ENCODE measurements around the gene CCNA2.

DNA sequence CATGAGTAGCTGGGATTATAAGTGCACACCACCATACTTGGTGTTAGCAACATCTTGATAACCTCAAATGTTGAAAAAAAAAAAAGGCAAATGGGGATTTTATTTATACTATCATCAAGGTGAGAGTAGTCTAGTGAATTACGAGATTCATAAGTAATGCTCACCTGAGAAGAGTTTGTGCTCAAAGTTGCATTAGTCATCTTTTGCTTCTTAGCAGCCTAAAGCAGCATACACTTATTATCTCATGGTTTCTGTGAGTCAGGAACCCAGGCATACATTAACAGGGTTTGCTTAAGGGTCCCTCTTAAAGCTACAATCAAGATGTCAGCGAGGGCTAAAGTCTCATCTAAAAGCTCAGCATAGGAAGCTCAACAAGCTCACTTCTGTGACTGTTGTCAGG is 30.7 kb downstream of the CCNA2 start:
- TF ChIP-seq CTCF (IDR thresholded peaks at IDR 0.05; ENCODE audit: insufficient read depth, low read length) (no peak), POLR2AphosphoS5 (IDR thresholded peaks at IDR 0.05; ENCODE audit: low read depth) (no peak), REST (IDR thresholded peaks at IDR 0.05; ENCODE audit: insufficient replicate concordance, low read depth) (no peak)

All from HL-60 (cell line).